Activated naive CD8-positive, alpha-beta T cell treated with anti-CD3 and anti-CD28 coated beads, Interleukin-2, amount 50 U/mL, for 24 hours (primary cell): ENCODE measurements around the gene TRHDE.

Experiments used
- ATAC-seq: fragments of 150-1000 bp; cut with Tn5 transposase; one replicate; pipeline ENCODE4 v1.10.0; 2021
- DNase-seq: peaks from one replicate; pipeline ENCODE4 v3.0.0; 2021
- H3K27ac Mint-ChIP-seq: one replicate; pipeline ENCODE4 v1.8.0; 2021; ENCODE audit warnings: mild to moderate bottlenecking, mixed read lengths
- H3K27me3 Mint-ChIP-seq: one replicate; pipeline ENCODE4 v1.8.0; 2021; ENCODE audit warnings: mixed read lengths
- H3K36me3 Mint-ChIP-seq: one replicate; pipeline ENCODE4 v1.8.0; 2021; ENCODE audit warnings: low read depth, mixed read lengths
- H3K4me1 Mint-ChIP-seq: one replicate; pipeline ENCODE4 v1.8.0; 2021; ENCODE audit warnings: mixed read lengths
- H3K4me3 Mint-ChIP-seq: one replicate; pipeline ENCODE4 v1.8.0; 2021; ENCODE audit warnings: mild to moderate bottlenecking, moderate library complexity, mixed read lengths
- H3K9me3 Mint-ChIP-seq: one replicate; pipeline ENCODE4 v1.8.0; 2021; ENCODE audit warnings: mixed read lengths

Gene TRHDE

GRCh38 chr12:72285861-72286260, 13.7 kb downstream of the TRHDE start:
- Mint-ChIP-seq H3K9me3 (peaks cover 3% of the 10 kb centered on the region), H3K4me3 (no peak overlapping the region), H3K4me1 (no peaks in the 10 kb centered on the region), H3K27ac (no peak overlapping the region), H3K27me3 (no peaks in the 10 kb centered on the region), H3K36me3 (no peaks in the 10 kb centered on the region)
- ATAC-seq (no peak), DNase-seq (no peak)

- Mint-ChIP-seq H3K9me3 (peaks cover 3% of the 10 kb centered on the region), H3K4me3 (no peak overlapping the region), H3K4me1 (no peaks in the 10 kb centered on the region), H3K27ac (no peak overlapping the region), H3K36me3 (no peaks in the 10 kb centered on the region), H3K27me3 (no peaks in the 10 kb centered on the region)
- ATAC-seq (no peak), DNase-seq (no peak)
These were observed 14.4 kb downstream of the TRHDE start for GRCh38 chr12:72286526-72286925.

GRCh38 chr12:72288436-72288835, 16.3 kb downstream of the TRHDE start:
- H3K27ac Mint-ChIP-seq, result no peak overlapping the region
- no peak for ATAC-seq
- no peaks in the 10 kb centered on the region for H3K36me3 Mint-ChIP-seq
- DNase-seq, result no peak
- no peak overlapping the region for H3K4me3 Mint-ChIP-seq
- H3K9me3 Mint-ChIP-seq, result peaks cover 3% of the 10 kb centered on the region
- no peaks in the 10 kb centered on the region for H3K27me3 Mint-ChIP-seq
- H3K4me1 Mint-ChIP-seq, result no peaks in the 10 kb centered on the region

GRCh38 chr12:72288911-72289310, 16.7 kb downstream of the TRHDE start:
- H3K4me1 Mint-ChIP-seq, result no peaks in the 10 kb centered on the region
- H3K4me3 Mint-ChIP-seq, result no peak overlapping the region
- H3K9me3 Mint-ChIP-seq, result peaks cover 3% of the 10 kb centered on the region
- no peaks in the 10 kb centered on the region for H3K36me3 Mint-ChIP-seq
- ATAC-seq (no peak), DNase-seq (no peak)
- no peak overlapping the region for H3K27ac Mint-ChIP-seq
- no peaks in the 10 kb centered on the region for H3K27me3 Mint-ChIP-seq

- Mint-ChIP-seq H3K4me1 (no peaks in the 10 kb centered on the region), H3K27me3 (no peaks in the 10 kb centered on the region), H3K9me3 (peaks cover 3% of the 10 kb centered on the region), H3K27ac (no peak overlapping the region), H3K4me3 (no peak overlapping the region), H3K36me3 (no peaks in the 10 kb centered on the region)
- no peak for ATAC-seq
- DNase-seq, result no peak
These were observed 17.5 kb downstream of the TRHDE start for GRCh38 chr12:72289633-72290032.

- Mint-ChIP-seq H3K27me3 (no peaks in the 10 kb centered on the region), H3K4me1 (no peaks in the 10 kb centered on the region), H3K27ac (no peak overlapping the region), H3K9me3 (peaks cover 3% of the 10 kb centered on the region), H3K4me3 (no peak overlapping the region), H3K36me3 (no peaks in the 10 kb centered on the region)
- ATAC-seq, result no peak
- DNase-seq, result no peak
These were observed 19.0 kb downstream of the TRHDE start for GRCh38 chr12:72291175-72291574.

- no peak for DNase-seq
- no peaks in the 10 kb centered on the region for H3K36me3 Mint-ChIP-seq
- no peak overlapping the region for H3K4me3 Mint-ChIP-seq
- H3K27ac Mint-ChIP-seq, result no peak overlapping the region
- no peaks in the 10 kb centered on the region for H3K4me1 Mint-ChIP-seq
- no peak for ATAC-seq
- no peaks in the 10 kb centered on the region for H3K9me3 Mint-ChIP-seq
- H3K27me3 Mint-ChIP-seq, result no peaks in the 10 kb centered on the region
These were observed 21.5 kb downstream of the TRHDE start for GRCh38 chr12:72293701-72294100.

- no peak overlapping the region for H3K4me3 Mint-ChIP-seq
- H3K27me3 Mint-ChIP-seq, result no peaks in the 10 kb centered on the region
- H3K9me3 Mint-ChIP-seq, result no peaks in the 10 kb centered on the region
- H3K4me1 Mint-ChIP-seq, result no peaks in the 10 kb centered on the region
- ATAC-seq (no peak), DNase-seq (no peak)
- H3K27ac Mint-ChIP-seq, result no peak overlapping the region
- H3K36me3 Mint-ChIP-seq, result no peaks in the 10 kb centered on the region
These were observed 22.9 kb downstream of the TRHDE start for GRCh38 chr12:72295101-72295500.

GRCh38 chr12:72295744-72296143, 23.6 kb downstream of the TRHDE start:
- DNase-seq (no peak), ATAC-seq (no peak)
- Mint-ChIP-seq H3K9me3 (no peaks in the 10 kb centered on the region), H3K36me3 (no peaks in the 10 kb centered on the region), H3K4me3 (no peak overlapping the region), H3K4me1 (no peaks in the 10 kb centered on the region), H3K27ac (no peak overlapping the region), H3K27me3 (no peaks in the 10 kb centered on the region)

GRCh38 chr12:72296389-72296788, 24.2 kb downstream of the TRHDE start:
- no peak for DNase-seq
- Mint-ChIP-seq H3K4me1 (no peaks in the 10 kb centered on the region), H3K27ac (no peak overlapping the region), H3K36me3 (no peaks in the 10 kb centered on the region), H3K27me3 (no peaks in the 10 kb centered on the region), H3K9me3 (no peaks in the 10 kb centered on the region), H3K4me3 (no peak overlapping the region)
- no peak for ATAC-seq

- Mint-ChIP-seq H3K4me1 (no peaks in the 10 kb centered on the region), H3K27ac (no peak overlapping the region), H3K36me3 (no peaks in the 10 kb centered on the region), H3K4me3 (no peak overlapping the region), H3K27me3 (no peaks in the 10 kb centered on the region), H3K9me3 (no peaks in the 10 kb centered on the region)
- ATAC-seq (no peak), DNase-seq (no peak)
These were observed 25.5 kb downstream of the TRHDE start for GRCh38 chr12:72297666-72298065.

GRCh38 chr12:72300728-72301127, 28.6 kb downstream of the TRHDE start:
- Mint-ChIP-seq H3K36me3 (no peaks in the 10 kb centered on the region), H3K27me3 (no peaks in the 10 kb centered on the region), H3K9me3 (no peaks in the 10 kb centered on the region), H3K4me3 (no peak overlapping the region), H3K4me1 (no peaks in the 10 kb centered on the region), H3K27ac (no peak overlapping the region)
- no peak for ATAC-seq
- no peak for DNase-seq

- H3K27ac Mint-ChIP-seq, result no peak overlapping the region
- no peaks in the 10 kb centered on the region for H3K4me1 Mint-ChIP-seq
- no peak overlapping the region for H3K4me3 Mint-ChIP-seq
- ATAC-seq, result no peak
- no peaks in the 10 kb centered on the region for H3K36me3 Mint-ChIP-seq
- H3K27me3 Mint-ChIP-seq, result no peaks in the 10 kb centered on the region
- no peak for DNase-seq
- no peaks in the 10 kb centered on the region for H3K9me3 Mint-ChIP-seq
These were observed 32.6 kb downstream of the TRHDE start for GRCh38 chr12:72304751-72305150.

GRCh38 chr12:72307229-72307628, 35.1 kb downstream of the TRHDE start:
- Mint-ChIP-seq H3K4me3 (no peak overlapping the region), H3K27me3 (no peaks in the 10 kb centered on the region), H3K36me3 (no peaks in the 10 kb centered on the region), H3K9me3 (no peaks in the 10 kb centered on the region), H3K4me1 (no peaks in the 10 kb centered on the region), H3K27ac (no peak overlapping the region)
- no peak for DNase-seq
- ATAC-seq, result no peak

GRCh38 chr12:72311946-72312345, 39.8 kb downstream of the TRHDE start:
- no peak overlapping the region for H3K4me3 Mint-ChIP-seq
- H3K36me3 Mint-ChIP-seq, result no peaks in the 10 kb centered on the region
- H3K4me1 Mint-ChIP-seq, result no peaks in the 10 kb centered on the region
- DNase-seq, result no peak
- H3K27ac Mint-ChIP-seq, result no peak overlapping the region
- H3K9me3 Mint-ChIP-seq, result no peaks in the 10 kb centered on the region
- no peaks in the 10 kb centered on the region for H3K27me3 Mint-ChIP-seq
- ATAC-seq, result no peak

- no peak for ATAC-seq
- H3K27me3 Mint-ChIP-seq, result no peaks in the 10 kb centered on the region
- no peaks in the 10 kb centered on the region for H3K4me1 Mint-ChIP-seq
These were observed 41.6 kb downstream of the TRHDE start for GRCh38 chr12:72313806-72314205.

More at GRCh38 chr12:72313806-72314205, 41.6 kb downstream of the TRHDE start:
- no peaks in the 10 kb centered on the region for H3K36me3 Mint-ChIP-seq
- no peaks in the 10 kb centered on the region for H3K9me3 Mint-ChIP-seq
- H3K4me3 Mint-ChIP-seq, result no peak overlapping the region
- no peak for DNase-seq
- H3K27ac Mint-ChIP-seq, result no peak overlapping the region
